HCT116 (cell line): ENCODE measurements around the gene TCEANC2. TPM values are rescaled to one million over a fixed set of nuclear protein-coding genes. Genes with fewer than 3 reads are reported as not detected.

ENCODE experiments used
- ATAC-seq: fragments of 200-7000 bp; cut with Tn5 transposase; 2 replicates; pipeline ENCODE4 v1.9.1; 2020; ENCODE audit warnings: mild to moderate bottlenecking, moderate library complexity
- BruUV-seq: library from RNA; stranded (reverse); fragments of 400-500 nt; replicated peaks from 2 replicates; lab custom pipeline; 2021; lab: Mats Ljungman, UMichigan
- CTCF ChIA-PET: fragments of 300-600 bp; sonication (Branson Sonifier 250); formaldehyde crosslinking; loops from one replicate; lab custom pipeline; 2021; ENCODE audit warnings: antibody characterized with exemption; lab: Charles Lee
- POLR2A ChIA-PET: fragments of 300-600, 350-600 bp; sonication (Branson Sonifier 250); formaldehyde crosslinking; loops from one replicate; lab custom pipeline; 2021; ENCODE audit warnings: antibody characterized with exemption; lab: Charles Lee
- RAD21 ChIA-PET, 2 experiments: fragments of 300-600 bp; sonication (Branson Sonifier 250); formaldehyde crosslinking; loops; one replicate each; lab custom pipeline; 2023; ENCODE audit warnings: low total read pairs in 2 of 2; ENCODE audit not compliant: uncharacterized antibody in 2 of 2, unreplicated experiment in 2 of 2, low non-redundant PET in 1 of 2; lab: Charles Lee
- DNase-seq: peaks from one replicate; pipeline ENCODE4 v3.0.0-alpha.2; 2010; ENCODE audit warnings: low read depth, low spot score
- H2AFZ ChIP-seq: fragments of 200-600 bp; shearing (Covaris generic), sonication (generic); 2 replicates; pipeline ENCODE4 v1.6.1; 2017; ENCODE audit warnings: low read depth, mixed run types, mixed read lengths, antibody characterized with exemption, low read length; ENCODE audit not compliant: poor library complexity, severe bottlenecking
- H3K27ac ChIP-seq: 2 replicates; pipeline ENCODE4 v1.5.1; 2012; ENCODE audit warnings: low read depth, low read length
- H3K27me3 ChIP-seq: fragments of 200-600 bp; sonication (generic); 2 replicates; pipeline ENCODE4 v1.6.1; 2016; ENCODE audit warnings: mixed run types, low read length, mixed read lengths; ENCODE audit not compliant: insufficient read depth
- H3K36me3 ChIP-seq, 2 experiments: fragments of 200-500 bp in 1 of 2; fragments of 200-600 bp in 1 of 2; sonication (Bioruptor generic) in 1 of 2; sonication (generic) in 1 of 2; 2 replicates each; pipeline versions ENCODE4 v1.5.1 to v1.6.1; 2014 to 2016; ENCODE audit warnings: low read length in 2 of 2, inconsistent platforms in 1 of 2, mixed read lengths in 1 of 2, mixed run types in 1 of 2; ENCODE audit not compliant: insufficient read depth in 2 of 2, control insufficient read depth in 1 of 2
- H3K4me1 ChIP-seq, 2 experiments: fragments of 200-600 bp in 1 of 2; sonication (generic) in 1 of 2; 2 replicates each; pipeline versions ENCODE4 v1.5.1 to v1.6.1; 2012 to 2017; ENCODE audit warnings: low read length in 2 of 2, inconsistent platforms in 1 of 2, mild to moderate bottlenecking in 1 of 2, mixed read lengths in 1 of 2, mixed run types in 1 of 2, moderate library complexity in 1 of 2; ENCODE audit not compliant: insufficient read depth in 2 of 2, control insufficient read depth in 1 of 2
- H3K4me2 ChIP-seq: fragments of 200-600 bp; sonication (generic); 2 replicates; pipeline ENCODE4 v1.6.1; 2017; ENCODE audit warnings: mixed run types, low read length, mixed read lengths
- H3K4me3 ChIP-seq, 2 experiments: fragments of 200-600 bp in 1 of 2; sonication (generic) in 1 of 2; replicated peaks in 1 of 2; 2 replicates each; pipeline ENCODE4 v1.5.1; 2011 to 2016; ENCODE audit warnings: low read length in 2 of 2, control low read depth in 1 of 2, low read depth in 1 of 2, mild to moderate bottlenecking in 1 of 2, mixed read lengths in 1 of 2, mixed run types in 1 of 2
- H3K79me2 ChIP-seq: fragments of 200-600 bp; sonication (generic); 2 replicates; pipeline ENCODE4 v1.6.1; 2017; ENCODE audit warnings: mild to moderate bottlenecking, mixed run types, low read length, moderate library complexity, mixed read lengths; ENCODE audit not compliant: insufficient read depth
- H3K9ac ChIP-seq: fragments of 200-600 bp; sonication (generic); 2 replicates; pipeline ENCODE4 v1.6.1; 2016; ENCODE audit warnings: low read length, mixed read lengths
- H3K9me2 ChIP-seq: fragments of 200-600 bp; sonication (generic), shearing (Covaris generic); 2 replicates; pipeline ENCODE4 v1.6.1; 2017; ENCODE audit warnings: mixed run types, mild to moderate bottlenecking, moderate library complexity; ENCODE audit not compliant: insufficient read depth
- H3K9me3 ChIP-seq, 2 experiments: fragments of 200-500 bp in 1 of 2; fragments of 200-600 bp in 1 of 2; sonication (Bioruptor generic) in 1 of 2; sonication (generic) in 1 of 2; 2 replicates each; pipeline ENCODE4 v1.6.1; 2014 to 2017; ENCODE audit warnings: low read length in 2 of 2, mixed read lengths in 2 of 2, inconsistent platforms in 1 of 2, low read depth in 1 of 2, mild to moderate bottlenecking in 1 of 2, mixed run types in 1 of 2, moderate library complexity in 1 of 2; ENCODE audit not compliant: control insufficient read depth in 1 of 2, insufficient read depth in 1 of 2
- H4K20me1 ChIP-seq: fragments of 200-600 bp; sonication (generic), shearing (Covaris generic); 2 replicates; pipeline ENCODE4 v1.6.1; 2017; ENCODE audit warnings: mixed run types, mild to moderate bottlenecking, moderate library complexity; ENCODE audit not compliant: insufficient read depth
- CBX3 ChIP-seq: IDR thresholded peaks from 2 replicates; pipeline ENCODE4 v1.6.1; 2012; ENCODE audit warnings: low read depth
- CTCF ChIP-seq, 3 experiments: fragments of 200-600 bp in 1 of 3; sonication (generic) in 1 of 3; IDR thresholded peaks in 2 of 3; conservative IDR thresholded peaks in 1 of 3; 2 replicates each; pipeline ENCODE4 v1.5.1; 2012 to 2017; ENCODE audit warnings: low read depth in 2 of 3, low read length in 2 of 3, antibody characterized with exemption in 1 of 3, borderline replicate concordance in 1 of 3, control low read depth in 1 of 3, mild to moderate bottlenecking in 1 of 3, mixed read lengths in 1 of 3, mixed run types in 1 of 3, moderate library complexity in 1 of 3; ENCODE audit not compliant: insufficient read depth in 1 of 3
- EZH2 ChIP-seq: fragments of 200-600 bp; sonication (generic); IDR thresholded peaks from 2 replicates; pipeline ENCODE4 v1.6.1; 2017; ENCODE audit warnings: antibody characterized with exemption, mixed run types
- JUND ChIP-seq: IDR thresholded peaks from 2 replicates; pipeline ENCODE4 v1.6.1; 2012
- MAX ChIP-seq: IDR thresholded peaks from 2 replicates; pipeline ENCODE4 v1.6.1; 2012
- RAD21 ChIP-seq: IDR thresholded peaks from 2 replicates; pipeline ENCODE4 v1.6.1; 2012; ENCODE audit warnings: low read depth, mild to moderate bottlenecking
- SIN3A ChIP-seq: IDR thresholded peaks from 2 replicates; pipeline ENCODE4 v1.6.1; 2012; ENCODE audit warnings: low read depth
- SP1 ChIP-seq: IDR thresholded peaks from 2 replicates; pipeline ENCODE4 v1.6.1; 2012; ENCODE audit warnings: low read depth
- SRF ChIP-seq: IDR thresholded peaks from 2 replicates; pipeline ENCODE4 v1.6.1; 2012; ENCODE audit warnings: low read depth
- TCF7L2 ChIP-seq: IDR thresholded peaks from 2 replicates; pipeline ENCODE4 v1.7.0; 2011; ENCODE audit warnings: borderline replicate concordance, inconsistent platforms; ENCODE audit not compliant: insufficient read depth, insufficient read length; ENCODE audit errors: extremely low read depth
- YY1 ChIP-seq: IDR thresholded peaks from 2 replicates; pipeline ENCODE4 v1.6.1; 2011; ENCODE audit warnings: low read length, low read depth, moderate library complexity, mild to moderate bottlenecking; ENCODE audit not compliant: insufficient replicate concordance; ENCODE audit errors: extremely low read depth
- ZFX ChIP-seq: fragments of 450-650 bp; IDR thresholded peaks from 2 replicates; pipeline ENCODE4 v1.6.1; 2017
- intact Hi-C: fragments of 100-400 bp; cut with micrococcal nuclease; formaldehyde crosslinking; loops from 2 replicates; pipeline ENCODE4 v1.10.0; 2022
- total RNA-seq: library from RNA; stranded (reverse); gene quantifications from one replicate; pipeline ENCODE4 v1.2.1, GENCODE V29; 2021; ENCODE audit not compliant: unreplicated experiment

The TCEANC2 gene
- total RNA-seq, 1 experiment from 2014 or later: 5.4 TPM

DNA sequence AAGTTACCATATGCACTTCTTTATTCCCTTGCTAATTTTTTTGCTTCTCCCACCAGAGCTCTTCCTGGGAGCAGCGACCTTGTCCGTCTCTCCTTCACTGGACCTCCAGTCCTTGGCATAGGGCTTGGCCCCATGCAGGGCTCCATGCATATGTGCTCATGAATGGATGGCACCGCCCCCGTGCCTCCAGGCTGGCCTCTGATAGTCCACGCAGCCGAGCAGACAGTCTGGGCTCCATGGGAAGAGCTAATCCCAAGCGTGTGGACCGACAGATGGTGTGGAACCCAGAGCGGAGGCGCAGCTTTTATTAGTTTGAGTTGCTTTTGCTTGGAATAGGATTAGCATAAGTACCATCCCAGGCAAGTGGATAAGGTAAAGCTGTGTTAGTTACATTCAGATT is 57.6 kb downstream of the TCEANC2 start:
- POLR2A ChIA-PET: no interaction called here
- Histone ChIP-seq H4K20me1 (no peaks in the 10 kb centered on the region), H3K4me2 (no peak overlapping the region), H3K9me3 (no peaks in the 10 kb centered on the region), H3K79me2 (no peaks in the 10 kb centered on the region), H3K4me3 (no peak overlapping the region), H3K9me2 (no peaks in the 10 kb centered on the region), H3K9ac (no peak overlapping the region), H2AFZ (no peak overlapping the region), H3K27me3 (no peaks in the 10 kb centered on the region), H3K36me3 (no peaks in the 10 kb centered on the region), H3K4me1 (no peaks in the 10 kb centered on the region), H3K27ac (no peak overlapping the region)
- no peak for ATAC-seq
- no peak for TF ChIP-seq SRF
- no peak for TF ChIP-seq SIN3A
- TF ChIP-seq ZFX: no peak
- no peak for TF ChIP-seq MAX
- no peak for TF ChIP-seq JUND
- TF ChIP-seq EZH2: no peak
- TF ChIP-seq RAD21: no peak
- no peak for TF ChIP-seq CTCF (IDR thresholded peaks at IDR 0.05 in 2 of 3, conservative IDR thresholded peaks at IDR 0.05 in 1 of 3; ENCODE audit: borderline replicate concordance in 1 of 3, insufficient read depth in 1 of 3, low read depth in 2 of 3, low read length in 2 of 3)
- TF ChIP-seq TCF7L2: no peak
- no peak for TF ChIP-seq YY1
- TF ChIP-seq SP1: no peak
- no peak for TF ChIP-seq CBX3
- BruUV-seq: no TSS peak
- intact Hi-C loops: no loop called here
- CTCF ChIA-PET: no interaction called here
- RAD21 ChIA-PET: no interaction called here
- DNase-seq: no peak
